ENCODE results near the gene ADGRA3. TPM values are rescaled to one million over a fixed set of nuclear protein-coding genes. Genes with fewer than 3 reads are reported as not detected.

ADGRA3 gene
- total and polyA plus RNA-seq, 5 donors from 2014 or later = 0.20 to 2.1 TPM; not detected in 3

DNA sequence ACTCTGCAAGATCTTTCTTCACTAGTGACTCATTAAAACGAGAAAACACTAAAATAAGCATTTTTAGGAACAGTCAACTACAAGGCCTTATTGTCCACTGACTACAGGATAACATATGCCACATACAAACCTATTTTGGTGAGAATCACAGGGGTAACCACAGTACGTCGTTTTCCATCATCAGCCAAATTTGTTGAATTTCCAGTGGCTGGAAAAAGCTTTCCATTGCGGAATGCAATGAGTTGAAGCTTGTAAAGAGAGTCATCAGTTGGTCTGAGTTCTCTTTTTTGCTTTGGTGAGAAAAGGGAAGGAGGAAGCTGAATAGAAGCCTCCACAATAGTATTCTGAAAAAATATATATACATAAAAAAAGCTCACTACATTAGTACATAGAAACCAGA lies 102.4 kb downstream of the ADGRA3 start:
- no peak overlapping the region for H3K4me3 Mint-ChIP-seq
- Histone ChIP-seq H3K27me3 (ENCODE audit: control insufficient read depth, insufficient read depth, low read length) (no peaks in the 10 kb centered on the region), H3K27ac (ENCODE audit: insufficient read depth, low read length, poor library complexity, severe bottlenecking) (no peak overlapping the region), H3K36me3 (ENCODE audit: control insufficient read depth, insufficient read depth, low read length) (no peaks in the 10 kb centered on the region), H3K4me3 (ENCODE audit: low read depth, low read length) (no peak overlapping the region), H3K4me1 (ENCODE audit: control insufficient read depth, insufficient read depth, low read length, poor library complexity, severe bottlenecking) (no peaks in the 10 kb centered on the region), H3K9me3 (ENCODE audit: control insufficient read depth in 2 of 2, low read length in 2 of 2) (no peaks in the 10 kb centered on the region)
- H3K9me3 Mint-ChIP-seq = peaks cover 0 to 8% (median 0%) of the 10 kb centered on the region in 7 donors
- ATAC-seq (ENCODE audit: low read depth in 2 of 2) (no peak), DNase-seq (no peak)
- H3K36me3 Mint-ChIP-seq = no peaks in the 10 kb centered on the region
- no peaks in the 10 kb centered on the region for H3K27me3 Mint-ChIP-seq
- no peak overlapping the region for H3K27ac Mint-ChIP-seq
- H3K4me1 Mint-ChIP-seq = peaks cover 0 to 2% (median 0%) of the 10 kb centered on the region in 4 donors

- Histone ChIP-seq H3K36me3 (ENCODE audit: control insufficient read depth, insufficient read depth, low read length) (no peaks in the 10 kb centered on the region), H3K27ac (ENCODE audit: insufficient read depth, low read length, poor library complexity, severe bottlenecking) (no peak overlapping the region), H3K9me3 (ENCODE audit: control insufficient read depth in 2 of 2, low read length in 2 of 2) (no peaks in the 10 kb centered on the region), H3K4me3 (ENCODE audit: low read depth, low read length) (no peak overlapping the region), H3K27me3 (ENCODE audit: control insufficient read depth, insufficient read depth, low read length) (no peaks in the 10 kb centered on the region), H3K4me1 (ENCODE audit: control insufficient read depth, insufficient read depth, low read length, poor library complexity, severe bottlenecking) (no peaks in the 10 kb centered on the region)
- no peak for ATAC-seq (ENCODE audit: low read depth in 2 of 2)
- DNase-seq = no peak
- Mint-ChIP-seq H3K4me3 (no peak overlapping the region), H3K27me3 (no peaks in the 10 kb centered on the region), H3K4me1 (peaks cover 0 to 2% (median 0%) of the 10 kb centered on the region in 4 donors), H3K27ac (no peak overlapping the region), H3K9me3 (peaks cover 0 to 3% (median 0%) of the 10 kb centered on the region in 7 donors), H3K36me3 (no peaks in the 10 kb centered on the region)
These were observed 103.9 kb downstream of the ADGRA3 start for GRCh38 chr4:22412013-22412412.

DNA sequence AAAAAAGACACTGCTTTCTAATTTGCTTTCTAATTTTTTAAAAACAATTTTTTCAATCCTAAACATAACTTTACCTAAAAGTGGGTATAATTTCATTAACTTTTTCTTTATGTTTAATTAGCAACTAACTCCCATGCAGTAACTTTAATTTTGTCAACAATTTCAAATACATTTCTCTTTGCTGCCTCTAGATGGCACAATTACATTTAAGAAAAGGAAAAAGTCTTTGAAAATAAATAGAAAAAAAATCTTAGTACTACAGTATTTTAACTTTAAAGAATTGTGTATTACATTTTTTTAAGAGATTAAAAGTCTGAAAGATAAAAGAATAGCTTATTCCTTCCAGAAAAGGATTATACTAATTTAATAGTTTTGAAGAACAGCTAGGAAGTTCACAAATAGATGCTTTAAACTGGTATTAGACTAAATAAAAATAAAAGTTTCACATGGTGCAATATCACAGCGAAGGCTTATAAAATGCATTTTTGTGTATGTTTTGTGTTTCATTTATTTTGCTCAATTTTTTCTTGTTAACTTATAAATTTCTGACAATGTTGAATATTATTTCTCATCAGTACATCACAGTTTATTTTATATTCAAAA lies 105.1 kb downstream of the ADGRA3 start:
- DNase-seq (peak in 1 of 3 donors; percentile 4), ATAC-seq (ENCODE audit: low read depth in 2 of 2) (no peak)
- no peaks in the 10 kb centered on the region for H3K27me3 ChIP-seq (ENCODE audit: control insufficient read depth, insufficient read depth, low read length)
- no peaks in the 10 kb centered on the region for H3K4me1 Mint-ChIP-seq
- no peaks in the 10 kb centered on the region for H3K36me3 ChIP-seq (ENCODE audit: control insufficient read depth, insufficient read depth, low read length)
- H3K27ac Mint-ChIP-seq = no peak overlapping the region
- H3K27me3 Mint-ChIP-seq = no peaks in the 10 kb centered on the region
- H3K4me1 ChIP-seq (ENCODE audit: control insufficient read depth, insufficient read depth, low read length, poor library complexity, severe bottlenecking) = no peaks in the 10 kb centered on the region
- H3K36me3 Mint-ChIP-seq = no peaks in the 10 kb centered on the region
- no peak overlapping the region for H3K27ac ChIP-seq (ENCODE audit: insufficient read depth, low read length, poor library complexity, severe bottlenecking)
- H3K4me3 ChIP-seq (ENCODE audit: low read depth, low read length) = no peak overlapping the region
- H3K9me3 ChIP-seq (ENCODE audit: control insufficient read depth in 2 of 2, low read length in 2 of 2) = no peaks in the 10 kb centered on the region
- no peak overlapping the region for H3K4me3 Mint-ChIP-seq
- peaks cover 0 to 2% (median 0%) of the 10 kb centered on the region in 7 donors for H3K9me3 Mint-ChIP-seq

GRCh38 chr4:22408474-22408873 lies 107.4 kb downstream of the ADGRA3 start:
- DNase-seq (no peak), ATAC-seq (ENCODE audit: low read depth in 2 of 2) (no peak)
- no peaks in the 10 kb centered on the region for H3K27me3 ChIP-seq (ENCODE audit: control insufficient read depth, insufficient read depth, low read length)
- H3K4me3 Mint-ChIP-seq = no peak overlapping the region
- H3K9me3 Mint-ChIP-seq = no peaks in the 10 kb centered on the region
- no peak overlapping the region for H3K27ac ChIP-seq (ENCODE audit: insufficient read depth, low read length, poor library complexity, severe bottlenecking)
- H3K4me3 ChIP-seq (ENCODE audit: low read depth, low read length) = no peak overlapping the region
- no peaks in the 10 kb centered on the region for H3K4me1 Mint-ChIP-seq
- no peaks in the 10 kb centered on the region for H3K36me3 ChIP-seq (ENCODE audit: control insufficient read depth, insufficient read depth, low read length)
- H3K9me3 ChIP-seq (ENCODE audit: control insufficient read depth in 2 of 2, low read length in 2 of 2) = no peaks in the 10 kb centered on the region
- H3K36me3 Mint-ChIP-seq = no peaks in the 10 kb centered on the region
- H3K27me3 Mint-ChIP-seq = no peaks in the 10 kb centered on the region
- no peaks in the 10 kb centered on the region for H3K4me1 ChIP-seq (ENCODE audit: control insufficient read depth, insufficient read depth, low read length, poor library complexity, severe bottlenecking)
- H3K27ac Mint-ChIP-seq = no peak overlapping the region

GRCh38 chr4:22407361-22407760 lies 108.5 kb downstream of the ADGRA3 start:
- DNase-seq = no peak
- Mint-ChIP-seq H3K27me3 (no peaks in the 10 kb centered on the region), H3K4me1 (no peaks in the 10 kb centered on the region), H3K36me3 (no peaks in the 10 kb centered on the region), H3K9me3 (peaks cover 0 to 3% (median 0%) of the 10 kb centered on the region in 7 donors), H3K4me3 (no peak overlapping the region), H3K27ac (no peak overlapping the region)
- Histone ChIP-seq H3K9me3 (ENCODE audit: control insufficient read depth in 2 of 2, low read length in 2 of 2) (no peaks in the 10 kb centered on the region), H3K36me3 (ENCODE audit: control insufficient read depth, insufficient read depth, low read length) (no peaks in the 10 kb centered on the region), H3K4me3 (ENCODE audit: low read depth, low read length) (no peak overlapping the region), H3K4me1 (ENCODE audit: control insufficient read depth, insufficient read depth, low read length, poor library complexity, severe bottlenecking) (no peaks in the 10 kb centered on the region), H3K27me3 (ENCODE audit: control insufficient read depth, insufficient read depth, low read length) (no peaks in the 10 kb centered on the region), H3K27ac (ENCODE audit: insufficient read depth, low read length, poor library complexity, severe bottlenecking) (no peak overlapping the region)
- no peak for ATAC-seq (ENCODE audit: low read depth in 2 of 2)

DNA sequence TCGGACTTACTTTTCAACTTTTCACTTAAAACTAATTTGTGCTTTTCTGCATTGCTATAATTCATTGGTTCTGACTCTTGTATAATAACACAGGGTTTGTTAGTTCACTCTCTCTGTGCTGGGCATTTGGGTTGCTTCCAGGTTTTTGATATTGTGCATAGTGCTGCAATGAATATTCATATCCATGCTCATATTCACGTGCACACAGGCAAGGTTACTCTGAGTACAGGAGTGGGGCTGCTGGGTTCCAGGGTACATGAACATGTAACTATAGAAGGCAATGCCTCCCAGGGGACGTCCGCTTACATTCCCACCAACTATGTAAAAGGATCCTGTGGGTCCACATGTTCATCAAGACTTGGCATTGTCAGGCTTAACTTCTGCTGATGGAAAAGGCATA lies 117.2 kb downstream of the ADGRA3 start:
- Mint-ChIP-seq H3K9me3 (peaks cover 0 to 10% (median 3%) of the 10 kb centered on the region in 7 donors), H3K4me3 (no peak overlapping the region), H3K27me3 (no peaks in the 10 kb centered on the region), H3K27ac (no peak overlapping the region), H3K36me3 (no peaks in the 10 kb centered on the region), H3K4me1 (no peaks in the 10 kb centered on the region)
- Histone ChIP-seq H3K27me3 (ENCODE audit: control insufficient read depth, insufficient read depth, low read length) (no peaks in the 10 kb centered on the region), H3K9me3 (ENCODE audit: control insufficient read depth in 2 of 2, low read length in 2 of 2) (no peaks in the 10 kb centered on the region), H3K4me1 (ENCODE audit: control insufficient read depth, insufficient read depth, low read length, poor library complexity, severe bottlenecking) (no peaks in the 10 kb centered on the region), H3K36me3 (ENCODE audit: control insufficient read depth, insufficient read depth, low read length) (no peaks in the 10 kb centered on the region), H3K4me3 (ENCODE audit: low read depth, low read length) (no peak overlapping the region), H3K27ac (ENCODE audit: insufficient read depth, low read length, poor library complexity, severe bottlenecking) (no peak overlapping the region)
- no peak for ATAC-seq (ENCODE audit: low read depth in 2 of 2)
- DNase-seq = no peak

- H3K27ac ChIP-seq (ENCODE audit: insufficient read depth, low read length, poor library complexity, severe bottlenecking) = no peak overlapping the region
- H3K9me3 ChIP-seq (ENCODE audit: control insufficient read depth in 2 of 2, low read length in 2 of 2) = no peaks in the 10 kb centered on the region
- no peak overlapping the region for H3K4me3 ChIP-seq (ENCODE audit: low read depth, low read length)
- Mint-ChIP-seq H3K27ac (no peak overlapping the region), H3K36me3 (no peaks in the 10 kb centered on the region), H3K9me3 (peaks cover 0 to 3% (median 0%) of the 10 kb centered on the region in 7 donors), H3K4me3 (no peak overlapping the region), H3K27me3 (no peaks in the 10 kb centered on the region), H3K4me1 (no peaks in the 10 kb centered on the region)
- H3K27me3 ChIP-seq (ENCODE audit: control insufficient read depth, insufficient read depth, low read length) = no peaks in the 10 kb centered on the region
- H3K36me3 ChIP-seq (ENCODE audit: control insufficient read depth, insufficient read depth, low read length) = no peaks in the 10 kb centered on the region
- no peak for ATAC-seq (ENCODE audit: low read depth in 2 of 2)
- no peaks in the 10 kb centered on the region for H3K4me1 ChIP-seq (ENCODE audit: control insufficient read depth, insufficient read depth, low read length, poor library complexity, severe bottlenecking)
- no peak for DNase-seq
These were observed 124.3 kb downstream of the ADGRA3 start for GRCh38 chr4:22391551-22391950.

- DNase-seq (peak in 1 of 3 donors; percentile 50), ATAC-seq (ENCODE audit: low read depth in 2 of 2) (no peak)
- Histone ChIP-seq H3K9me3 (ENCODE audit: control insufficient read depth in 2 of 2, low read length in 2 of 2) (no peaks in the 10 kb centered on the region), H3K4me3 (ENCODE audit: low read depth, low read length) (no peak overlapping the region), H3K4me1 (ENCODE audit: control insufficient read depth, insufficient read depth, low read length, poor library complexity, severe bottlenecking) (no peaks in the 10 kb centered on the region), H3K27me3 (ENCODE audit: control insufficient read depth, insufficient read depth, low read length) (no peaks in the 10 kb centered on the region), H3K36me3 (ENCODE audit: control insufficient read depth, insufficient read depth, low read length) (no peaks in the 10 kb centered on the region), H3K27ac (ENCODE audit: insufficient read depth, low read length, poor library complexity, severe bottlenecking) (no peak overlapping the region)
- H3K36me3 Mint-ChIP-seq = no peaks in the 10 kb centered on the region
- H3K9me3 Mint-ChIP-seq = peaks cover 0 to 3% (median 0%) of the 10 kb centered on the region in 7 donors
- H3K27ac Mint-ChIP-seq = no peak overlapping the region
- H3K4me3 Mint-ChIP-seq = no peak overlapping the region
- no peaks in the 10 kb centered on the region for H3K4me1 Mint-ChIP-seq
- H3K27me3 Mint-ChIP-seq = no peaks in the 10 kb centered on the region
These were observed 126.5 kb downstream of the ADGRA3 start for GRCh38 chr4:22389240-22389870.
